Spleen (tissue), 11 donors: ENCODE results near the gene CENPP. TPM values are rescaled to one million over a fixed set of nuclear protein-coding genes. Genes with fewer than 3 reads are reported as not detected.
A peak's percentile ranks its signal among the peaks of the same experiment; 100 is the strongest.

Experiments used
- DNase-seq: peaks from one replicate; pipeline ENCODE4 v3.0.0-alpha.2; 2020
- H3K27ac ChIP-seq, 8 donors: fragments of 200-600 bp; sonication (generic) in 7 of 8; 1 replicate in 4 of 8; 2 replicates in 4 of 8; pipeline versions ENCODE4 v1.5.0 to v1.8.0; 2016 to 2021; ENCODE audit warnings: inconsistent platforms in 4 of 8, mild to moderate bottlenecking in 4 of 8, moderate library complexity in 1 of 8
- H3K27me3 ChIP-seq, 7 donors: fragments of 200-600 bp; sonication (generic) in 6 of 7; replicated peaks in 1 of 7; 1 replicate in 4 of 7; 2 replicates in 3 of 7; pipeline versions ENCODE4 v1.5.0 to v1.8.0; 2016 to 2021; ENCODE audit warnings: inconsistent platforms in 3 of 7, mild to moderate bottlenecking in 1 of 7
- H3K36me3 ChIP-seq, 6 donors: fragments of 200-600 bp; sonication (generic) in 5 of 6; 1 replicate in 4 of 6; 2 replicates in 2 of 6; pipeline versions ENCODE4 v1.5.0 to v1.8.0; 2016 to 2021; ENCODE audit warnings: inconsistent platforms in 2 of 6
- H3K4me1 ChIP-seq, 6 donors: fragments of 200-600 bp; sonication (generic) in 5 of 6; 1 replicate in 3 of 6; 2 replicates in 3 of 6; pipeline versions ENCODE4 v1.5.0 to v1.8.0; 2016 to 2021; ENCODE audit warnings: inconsistent platforms in 3 of 6
- H3K4me3 ChIP-seq, 8 donors: fragments of 200-600 bp; sonication (generic) in 7 of 8; 1 replicate in 4 of 8; 2 replicates in 4 of 8; pipeline versions ENCODE4 v1.5.0 to v1.8.0; 2016 to 2021; ENCODE audit warnings: inconsistent platforms in 4 of 8, mild to moderate bottlenecking in 4 of 8, moderate library complexity in 2 of 8
- H3K9me3 ChIP-seq, 8 donors: fragments of 200-600 bp; sonication (generic) in 7 of 8; 1 replicate in 4 of 8; 2 replicates in 4 of 8; pipeline versions ENCODE4 v1.5.0 to v1.8.0; 2016 to 2021; ENCODE audit warnings: inconsistent platforms in 4 of 8
- CTCF ChIP-seq, 11 experiments: fragments of 200-600 bp in 7 of 11; fragments of 450-650 bp in 4 of 11; sonication (generic) in 4 of 11; IDR thresholded peaks in 8 of 11; conservative IDR thresholded peaks in 3 of 11; 1 replicate in 7 of 11; 2 replicates in 4 of 11; pipeline versions ENCODE4 v1.4.0 to v1.8.0; 2016 to 2021; ENCODE audit warnings: antibody characterized with exemption in 11 of 11, inconsistent platforms in 4 of 11, mild to moderate bottlenecking in 1 of 11
- POLR2A ChIP-seq, 3 donors: fragments of 450-650 bp; IDR thresholded peaks; one replicate each; pipeline ENCODE4 v1.5.1; 2017; ENCODE audit warnings: antibody characterized with exemption in 3 of 3, mild to moderate bottlenecking in 1 of 3
- POLR2AphosphoS5 ChIP-seq, 3 donors: sonication (generic); formaldehyde crosslinking; IDR thresholded peaks; one replicate each; pipeline ENCODE4 v1.5.1; 2017; ENCODE audit warnings: antibody characterized with exemption in 3 of 3
- WGBS, 5 donors: extraction: QIAGEN DNeasy Blood & Tissue Kit in 3 of 5; methylation state at CpG; one replicate each; pipeline versions ENCODE4 v1.1.5 to v1.1.7; 2013 to 2018; 5-methylcytosine and 5-hydroxymethylcytosine counted together
- intact Hi-C: fragments of 100-400 bp; cut with DNase I; formaldehyde crosslinking; loops from one replicate; pipeline ENCODE4 v1.15.0; 2023; ENCODE audit warnings: low total_unique reads
- microRNA-seq, 3 donors: library from miRNA; unstranded; fragments of <30 nt; microRNA quantifications; one replicate each; pipeline versions ENCODE4 to v1.1.0, GENCODE V29; 2019 to 2020
- polyA plus RNA-seq, 3 donors: library from polyadenylated mRNA; stranded (reverse); fragments of 200-250 nt; gene quantifications; one replicate each; pipeline ENCODE4 v1.2.1, GENCODE V29; 2013
- small RNA-seq, 4 donors: library from RNA; depleted of rRNA; stranded (forward); fragments of <200 nt; gene quantifications; one replicate each; pipeline ENCODE3, GENCODE V24; 2016
- total RNA-seq, 7 donors: library from RNA; depleted of rRNA in 3 of 7; stranded (reverse); fragments of >200 nt in 3 of 7; fragmentation: NEBNext Ultra II Directional in 4 of 7; extraction: Animal tissue kit (Norgen Biotek cat#: 25700) in 4 of 7; gene quantifications; one replicate each; pipeline versions ENCODE4 v1.1.0 to v1.2.1, GENCODE V29; 2016 to 2021
- donor health status: healthy with polysubstance abuse.
- donor health status: DM: no; HTN: no; CAD: no; lungs with moderate emphysema.
- donor health status: DM: no; HTN: no; CAD: no.
- donor health status: Bipolar disorder and iron deficiency.
- donor health status: healthy.
- donor health status: DM: no; HTN: no; CAD: no.
- donor health status: DM: yes; HTN: yes; CAD: no.

The CENPP gene
- total and polyA plus RNA-seq, 10 donors: 1.7 to 15.8 (median 6.2) TPM

DNA sequence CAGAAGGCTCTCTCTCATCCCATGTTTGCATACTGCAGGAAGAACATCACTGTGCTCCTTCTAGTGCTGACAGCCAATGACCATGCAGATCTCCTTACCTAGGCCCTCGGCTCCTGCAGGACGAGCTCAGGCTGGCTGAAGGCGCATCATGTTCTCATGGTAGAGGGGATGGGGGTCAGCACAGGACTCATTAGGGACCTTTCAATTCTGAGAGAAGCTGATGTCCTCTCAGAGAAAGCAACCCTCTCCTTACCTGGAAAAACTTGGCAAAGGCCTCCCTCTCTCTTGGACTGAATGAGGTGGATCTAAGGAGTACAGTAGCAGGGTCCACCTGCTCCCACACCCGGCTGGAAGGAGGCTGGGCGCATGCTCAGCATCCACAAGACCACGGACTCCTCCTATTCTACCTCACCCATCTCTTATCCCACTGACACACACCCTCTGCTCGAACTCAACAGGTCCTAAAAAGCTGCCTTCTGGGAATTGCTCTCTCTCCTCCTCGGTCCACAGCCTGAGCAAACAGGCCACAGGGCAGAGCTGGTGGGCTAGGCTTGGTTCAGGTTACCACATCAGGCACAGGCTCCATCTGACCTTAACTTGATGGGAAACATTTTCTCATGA is 341.3 kb downstream of the CENPP start:
- peak; percentile 56 for DNase-seq
- no peak for TF ChIP-seq POLR2A (IDR thresholded peaks at IDR 0.05)
- TF ChIP-seq POLR2AphosphoS5 (IDR thresholded peaks at IDR 0.05): no peak
- no peak for TF ChIP-seq CTCF (IDR thresholded peaks at IDR 0.05 in 8 of 11, conservative IDR thresholded peaks at IDR 0.05 in 3 of 11)
- WGBS, 5 donors: 84 to 95% (median 93%) methylated on average over 8 of the region's 8 CpGs

DNA sequence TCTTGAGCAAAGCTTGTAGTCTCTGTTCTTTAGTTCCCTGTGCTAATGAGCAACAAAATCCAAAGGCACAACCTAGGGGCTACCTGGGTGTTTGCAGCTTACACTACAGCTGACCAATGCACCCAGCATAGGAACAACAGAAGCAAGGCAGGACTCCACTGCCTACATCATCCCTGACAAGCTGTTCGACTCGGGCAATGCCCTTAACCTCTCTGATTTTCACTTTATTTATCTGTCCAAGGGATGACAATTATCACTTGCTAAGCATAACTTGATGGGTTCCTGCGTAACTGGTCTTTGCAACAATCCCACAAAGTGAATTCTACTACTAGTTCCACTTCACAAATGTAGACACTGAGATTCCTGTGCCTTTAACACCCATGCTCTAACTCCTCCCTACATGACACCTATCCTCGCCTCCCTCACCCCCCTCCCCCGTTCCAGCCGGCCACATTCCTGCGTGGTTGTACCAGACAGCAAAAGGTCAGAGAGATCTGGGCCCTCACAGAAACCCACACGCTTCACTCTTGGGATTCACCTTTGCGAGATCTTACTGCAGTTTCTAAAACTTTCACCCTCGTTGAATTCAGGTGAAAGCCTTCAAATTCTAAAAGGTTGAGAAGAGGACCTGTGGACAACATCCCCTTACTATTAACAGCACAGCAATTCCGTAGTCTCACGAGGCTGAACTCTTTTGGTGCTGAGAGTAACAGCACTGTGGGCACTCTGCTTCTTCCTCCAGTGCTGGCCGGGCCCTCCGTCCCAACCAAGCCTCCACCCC is 343.2 kb downstream of the CENPP start:
- H3K27ac ChIP-seq: peak overlapping the region; percentile 79 to 96 (median 94)
- intact Hi-C loops: no loop called here
- peak; percentile 80 for DNase-seq
- WGBS, 5 donors: 21 to 23% (median 22%) methylated on average over 14 of the region's 14 CpGs
- peak overlapping the region; percentile 80 to 98 (median 92) for H3K4me3 ChIP-seq
- no peak for TF ChIP-seq POLR2AphosphoS5 (IDR thresholded peaks at IDR 0.05)
- no peak for TF ChIP-seq CTCF (IDR thresholded peaks at IDR 0.05 in 8 of 11, conservative IDR thresholded peaks at IDR 0.05 in 3 of 11)
- no peak for TF ChIP-seq POLR2A (IDR thresholded peaks at IDR 0.05)
- H3K27me3 ChIP-seq: no peaks in the 10 kb centered on the region
- no peaks in the 10 kb centered on the region for H3K9me3 ChIP-seq
- peaks cover 0 to 28% (median 10%) of the 10 kb centered on the region in 6 donors for H3K36me3 ChIP-seq
- H3K4me1 ChIP-seq: peaks cover 20 to 76% (median 53%) of the 10 kb centered on the region in 6 donors

More for the DNA sequence above, 341.3 kb downstream of the CENPP start:
- H3K27me3 ChIP-seq: no peaks in the 10 kb centered on the region
- intact Hi-C loops: no loop called here
- peaks cover 0 to 46% (median 10%) of the 10 kb centered on the region in 6 donors for H3K36me3 ChIP-seq
- no peak overlapping the region for H3K27ac ChIP-seq
- no peak overlapping the region for H3K4me3 ChIP-seq
- peaks cover 20 to 81% (median 53%) of the 10 kb centered on the region in 6 donors for H3K4me1 ChIP-seq
- no peaks in the 10 kb centered on the region for H3K9me3 ChIP-seq

- H3K36me3 ChIP-seq: peaks cover 0 to 22% (median 10%) of the 10 kb centered on the region in 6 donors
- peak overlapping the region; percentile 79 to 96 (median 94) for H3K27ac ChIP-seq
- peaks cover 16 to 70% (median 47%) of the 10 kb centered on the region in 6 donors for H3K4me1 ChIP-seq
- H3K9me3 ChIP-seq: no peaks in the 10 kb centered on the region
- H3K4me3 ChIP-seq: peak overlapping the region; percentile 80 to 98 (median 92)
- 0 to 1% (median 0%) methylated on average over 22 to 29 of the region's 29 CpGs for WGBS, 5 donors
- intact Hi-C loops: no loop called here
- DNase-seq: peak; percentile 91
- TF ChIP-seq POLR2AphosphoS5 (IDR thresholded peaks at IDR 0.05) (no peak), POLR2A (IDR thresholded peaks at IDR 0.05) (no peak), CTCF (IDR thresholded peaks at IDR 0.05 in 8 of 11, conservative IDR thresholded peaks at IDR 0.05 in 3 of 11) (no peak)
- H3K27me3 ChIP-seq: no peaks in the 10 kb centered on the region
Measured at GRCh38 chr9:92669527-92669889, 343.8 kb downstream of the CENPP start.

Small RNA genes lying within 50 kb of the gene (microRNA-seq; reads per million reads assigned to microRNA genes)
- gene MIR3651 (0.57 to 2.8 (median 1.4) reads per million in 3 donors), gene MIR4670 (0 reads per million in 3 donors)

Small RNA genes lying within 50 kb of the gene (small RNA-seq; reads per million reads assigned to genes)
- gene AL157827.1 (0 reads per million in 4 donors), gene MIR3651 (0 reads per million in 4 donors), gene MIR4670 (0 reads per million in 4 donors), gene SNORA84 (0.35 to 0.68 (median 0.51) reads per million in 4 donors)

Other genes with a start within 250 kb of the CENPP start
- gene SPTLC1, start 210.5 kb upstream of the CENPP start, total RNA-seq: 10 to 100 TPM; 46.9 to 75.1 (median 62.0) TPM
- gene SPTLC1, start 210.5 kb upstream of the CENPP start, polyA plus RNA-seq: 10 to 100 TPM; 15.9 to 21.0 (median 16.6) TPM
- gene IARS1, start 32.3 kb upstream of the CENPP start, total RNA-seq: 100 to 1,000 TPM in 1 of 7 donors, 10 to 100 TPM in 6; 58.3 to 110 (median 71.5) TPM
- 10 to 100 TPM; 16.0 to 25.6 (median 22.9) TPM for gene IARS1, start 32.3 kb upstream of the CENPP start, polyA plus RNA-seq
- 10 to 100 TPM; 37.0 to 70.6 (median 43.4) TPM for gene NOL8, start 603 bp upstream of the CENPP start, total RNA-seq
- gene NOL8, start 603 bp upstream of the CENPP start, polyA plus RNA-seq: 10 to 100 TPM; 29.9 to 38.2 (median 34.2) TPM
- 1 to 10 TPM in 1 of 7 donors, under 1 TPM in 5, not detected in 1; 0.14 to 1.2 (median 0.61) TPM for gene OGN, start 78.6 kb downstream of the CENPP start, total RNA-seq
- gene OGN, start 78.6 kb downstream of the CENPP start, polyA plus RNA-seq: 1 to 10 TPM in 1 of 3 donors, under 1 TPM in 2; 0.48 to 1.3 (median 0.57) TPM
- gene OMD, start 98.5 kb downstream of the CENPP start, total RNA-seq: under 1 TPM in 6 of 7 donors, not detected in 1; 0.10 to 0.85 (median 0.57) TPM
- gene OMD, start 98.5 kb downstream of the CENPP start, polyA plus RNA-seq: 1 to 10 TPM in 1 of 3 donors, under 1 TPM in 2; 0.28 to 1.0 (median 0.61) TPM
- 1 to 10 TPM in 3 of 7 donors, under 1 TPM in 3, not detected in 1; 0.32 to 2.0 (median 1.0) TPM for gene ASPN, start 156.6 kb downstream of the CENPP start, total RNA-seq
- gene ASPN, start 156.6 kb downstream of the CENPP start, polyA plus RNA-seq: 1 to 10 TPM in 1 of 3 donors, under 1 TPM in 2; 0.64 to 1.1 (median 0.83) TPM
- gene ECM2, start 210.0 kb downstream of the CENPP start, total RNA-seq: 1 to 10 TPM in 1 of 7 donors, under 1 TPM in 4, not detected in 2; 0.28 to 1.7 (median 0.49) TPM
- gene ECM2, start 210.0 kb downstream of the CENPP start, polyA plus RNA-seq: under 1 TPM; 0.22 to 0.68 (median 0.45) TPM